GM20431 (cell line): Measurements from ENCODE around the gene FRA10AC1.

Experiments
- in situ Hi-C: fragments of 300-500 bp; cut with MseI, MboI; formaldehyde crosslinking; loops from one replicate; pipeline ENCODE4 v1.15.0; 2020; ENCODE audit warnings: low sequenced_read_pairs; ENCODE audit not compliant: unreplicated experiment

The FRA10AC1 gene

GRCh38 chr10:93702210-93703001, at the start of gene FRA10AC1:
Gene FRA10AC1 (minus strand): TSS chr10:93702592. CDS start chr10:93700106, 2,486 bp downstream.
- in situ Hi-C loops, result no loop called here

GRCh38 chr10:93751832-93752231, 49.4 kb upstream of the FRA10AC1 start:
- in situ Hi-C loops, result no loop called here

GRCh38 chr10:93751124-93751523, 48.7 kb upstream of the FRA10AC1 start:
- in situ Hi-C loops, result no loop called here

- in situ Hi-C loops, result no loop called here
Observed at GRCh38 chr10:93749218-93749799, 46.9 kb upstream of the FRA10AC1 start.

GRCh38 chr10:93746844-93747284, 44.5 kb upstream of the FRA10AC1 start:
- in situ Hi-C loops, result no loop called here

GRCh38 chr10:93745408-93746065, 43.1 kb upstream of the FRA10AC1 start:
- in situ Hi-C loops, result no loop called here

GRCh38 chr10:93742633-93743349, 40.4 kb upstream of the FRA10AC1 start:
- in situ Hi-C loops, result no loop called here

- in situ Hi-C loops, result no loop called here
Observed at GRCh38 chr10:93741367-93741766, 39.0 kb upstream of the FRA10AC1 start.

- in situ Hi-C loops, result no loop called here
Observed at GRCh38 chr10:93726024-93726423, 23.6 kb upstream of the FRA10AC1 start.

GRCh38 chr10:93723153-93723552, 20.8 kb upstream of the FRA10AC1 start:
- in situ Hi-C loops, result no loop called here

GRCh38 chr10:93722550-93722949, 20.2 kb upstream of the FRA10AC1 start:
- in situ Hi-C loops, result no loop called here

GRCh38 chr10:93719901-93720300, 17.5 kb upstream of the FRA10AC1 start:
- in situ Hi-C loops, result no loop called here

GRCh38 chr10:93718937-93719725, 16.7 kb upstream of the FRA10AC1 start:
- in situ Hi-C loops, result no loop called here

GRCh38 chr10:93716766-93717165, 14.4 kb upstream of the FRA10AC1 start:
- in situ Hi-C loops, result no loop called here

GRCh38 chr10:93715345-93715744, 13.0 kb upstream of the FRA10AC1 start:
- in situ Hi-C loops, result no loop called here

- in situ Hi-C loops, result no loop called here
Observed at GRCh38 chr10:93712593-93712992, 10.2 kb upstream of the FRA10AC1 start.

GRCh38 chr10:93711891-93712290, 9.5 kb upstream of the FRA10AC1 start:
- in situ Hi-C loops, result no loop called here

- in situ Hi-C loops, result no loop called here
Observed at GRCh38 chr10:93710333-93710909, 8.0 kb upstream of the FRA10AC1 start.

GRCh38 chr10:93707623-93708022, 5.2 kb upstream of the FRA10AC1 start:
- in situ Hi-C loops, result no loop called here
